MG63 (cell line): ENCODE measurements around the gene CXCL12. TPM values are rescaled to one million over a fixed set of nuclear protein-coding genes. Genes with fewer than 3 reads are reported as not detected.
A peak's percentile ranks its signal among the peaks of the same experiment; 100 is the strongest.

Experiments
- DNase-seq: peaks from one replicate; pipeline ENCODE4 v3.0.0-alpha.2; 2020
- H3K27me3 ChIP-seq: fragments of 250-450 bp; sonication (Bioruptor Pico); 2 replicates; pipeline ENCODE4 v1.5.1; 2020; ENCODE audit warnings: mild to moderate bottlenecking, moderate library complexity
- H3K36me3 ChIP-seq: fragments of 250-450 bp; sonication (Bioruptor Pico); 2 replicates; pipeline ENCODE4 v1.5.1; 2020; ENCODE audit warnings: mild to moderate bottlenecking, moderate library complexity
- H3K4me3 ChIP-seq: fragments of 250-450 bp; sonication (Bioruptor Pico); 2 replicates; pipeline ENCODE4 v1.5.1; 2020; ENCODE audit warnings: mild to moderate bottlenecking, moderate library complexity
- H3K9me3 ChIP-seq: fragments of 250-450 bp; sonication (Bioruptor Pico); 2 replicates; pipeline ENCODE4 v1.5.1; 2020; ENCODE audit warnings: mild to moderate bottlenecking, moderate library complexity
- total RNA-seq: library from RNA; depleted of rRNA; stranded (reverse); fragments of >200 nt; shearing (Covaris generic); gene quantifications from 2 replicates; pipeline ENCODE4 v1.2.3, GENCODE V29; 2014; ENCODE audit warnings: low replicate concordance

Gene CXCL12
- total RNA-seq, 1 experiment from 2014 or later = 16.5 TPM

DNA sequence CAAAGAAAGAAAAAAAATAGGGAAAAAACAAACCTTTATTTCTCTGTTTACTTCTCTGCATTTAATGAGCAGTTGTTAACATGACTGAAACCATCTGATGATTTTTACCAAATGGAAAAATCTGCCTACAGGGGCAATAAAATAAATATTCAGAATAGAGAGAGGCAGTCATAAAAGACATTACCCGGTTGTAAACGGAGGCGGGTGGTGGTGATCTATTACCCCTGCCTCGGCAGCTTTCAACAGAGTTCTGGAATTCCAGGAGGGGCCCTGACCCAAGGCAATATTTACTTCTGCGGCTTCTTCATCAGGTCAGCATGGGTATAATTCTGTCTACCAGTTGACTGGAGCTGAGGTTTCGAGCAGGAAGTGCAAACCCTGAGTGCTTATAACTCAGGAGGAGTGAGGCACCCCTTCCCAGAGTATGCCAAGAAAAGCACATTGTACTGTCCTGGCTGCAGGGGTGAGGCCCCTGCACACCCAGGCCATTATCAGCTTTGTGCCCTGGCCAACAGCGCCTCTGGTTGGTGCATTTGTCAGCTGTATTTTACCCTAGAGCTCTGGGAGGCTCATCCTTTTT is 8.2 kb upstream of the CXCL12 start:
- Histone ChIP-seq H3K4me3 (no peak overlapping the region), H3K36me3 (no peaks in the 10 kb centered on the region), H3K9me3 (no peaks in the 10 kb centered on the region), H3K27me3 (no peaks in the 10 kb centered on the region)
- no peak for DNase-seq

- no peak overlapping the region for H3K4me3 ChIP-seq
- H3K9me3 ChIP-seq = no peaks in the 10 kb centered on the region
- H3K36me3 ChIP-seq = no peaks in the 10 kb centered on the region
- no peaks in the 10 kb centered on the region for H3K27me3 ChIP-seq
- DNase-seq = no peak
Measured at GRCh38 chr10:44392420-44392819, 7.5 kb upstream of the CXCL12 start.

DNA sequence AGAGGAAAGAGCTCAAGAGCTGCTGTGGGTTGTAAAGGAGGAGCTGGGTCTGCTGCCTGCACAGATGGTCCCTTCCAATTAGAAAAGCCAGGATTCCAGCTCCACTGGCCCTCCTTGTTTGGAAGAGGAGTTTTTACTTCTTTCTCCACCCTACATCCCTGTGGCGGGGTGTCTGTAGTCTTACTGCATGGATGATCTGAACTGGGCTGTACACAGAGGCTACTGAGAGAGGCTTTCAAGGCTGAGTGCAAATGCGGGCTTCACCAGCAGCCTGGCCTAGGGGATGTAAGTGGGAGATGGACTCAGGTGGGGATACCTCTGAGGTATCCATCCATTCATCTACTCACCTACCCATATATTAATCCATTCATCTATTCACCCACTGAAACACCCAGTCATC is 7.1 kb upstream of the CXCL12 start:
- DNase-seq = no peak
- no peaks in the 10 kb centered on the region for H3K27me3 ChIP-seq
- H3K9me3 ChIP-seq = no peaks in the 10 kb centered on the region
- no peak overlapping the region for H3K4me3 ChIP-seq
- no peaks in the 10 kb centered on the region for H3K36me3 ChIP-seq

- peak; percentile 66 for DNase-seq
Measured at GRCh38 chr10:44390585-44391072, 5.7 kb upstream of the CXCL12 start.

GRCh38 chr10:44389556-44389955 is 4.7 kb upstream of the CXCL12 start:
- H3K27me3 ChIP-seq = no peaks in the 10 kb centered on the region
- no peaks in the 10 kb centered on the region for H3K36me3 ChIP-seq
- H3K4me3 ChIP-seq = no peak overlapping the region
- no peak for DNase-seq
- no peaks in the 10 kb centered on the region for H3K9me3 ChIP-seq

More at GRCh38 chr10:44390585-44391072, 5.7 kb upstream of the CXCL12 start:
- Histone ChIP-seq H3K9me3 (no peaks in the 10 kb centered on the region), H3K36me3 (no peaks in the 10 kb centered on the region), H3K4me3 (no peak overlapping the region), H3K27me3 (no peaks in the 10 kb centered on the region)

DNA sequence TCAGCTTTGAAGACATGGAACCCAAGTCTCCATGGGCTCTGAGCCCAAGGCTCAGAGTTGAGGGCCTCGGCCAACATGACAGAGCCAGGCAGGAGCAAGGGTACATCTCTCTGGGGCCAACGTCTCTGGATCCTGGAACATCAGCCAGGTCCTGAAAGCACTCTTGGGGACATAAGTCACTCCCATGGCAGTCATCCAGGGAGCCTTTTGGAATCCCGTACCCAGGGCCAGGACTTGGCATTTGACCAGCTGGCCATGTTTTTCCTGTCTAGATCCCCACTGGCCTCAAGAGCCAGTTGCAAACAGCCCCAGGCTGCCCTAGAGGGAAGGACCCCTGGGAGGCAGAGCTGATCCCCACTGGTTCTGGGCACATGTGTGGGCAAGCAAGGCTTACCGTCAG is 4.3 kb upstream of the CXCL12 start:
- Histone ChIP-seq H3K4me3 (no peak overlapping the region), H3K9me3 (no peaks in the 10 kb centered on the region), H3K27me3 (no peaks in the 10 kb centered on the region), H3K36me3 (no peaks in the 10 kb centered on the region)
- no peak for DNase-seq

DNA sequence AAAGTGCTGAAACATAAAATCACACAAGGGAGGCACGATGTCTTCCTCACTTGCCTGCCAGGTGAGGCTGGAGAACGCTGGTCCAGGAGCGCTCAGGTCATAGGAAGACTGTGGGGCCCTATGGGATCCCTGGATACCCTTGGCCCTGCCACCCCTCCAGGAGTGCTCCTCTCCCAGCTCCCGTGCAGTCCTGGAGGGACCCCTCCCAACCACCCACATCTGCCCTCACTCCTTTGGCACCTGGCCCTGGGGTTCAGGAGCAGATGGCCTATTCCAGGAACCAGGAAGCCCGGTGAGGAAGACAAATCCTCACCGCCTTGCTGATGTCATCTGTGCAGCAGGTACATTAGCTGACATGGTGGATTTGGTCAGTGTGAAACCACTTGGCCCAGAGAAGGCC is 3.7 kb upstream of the CXCL12 start:
- Histone ChIP-seq H3K9me3 (no peaks in the 10 kb centered on the region), H3K36me3 (no peaks in the 10 kb centered on the region; the same call in 1 of the 2 replicates), H3K4me3 (no peak overlapping the region), H3K27me3 (no peaks in the 10 kb centered on the region)
- DNase-seq = no peak

DNA sequence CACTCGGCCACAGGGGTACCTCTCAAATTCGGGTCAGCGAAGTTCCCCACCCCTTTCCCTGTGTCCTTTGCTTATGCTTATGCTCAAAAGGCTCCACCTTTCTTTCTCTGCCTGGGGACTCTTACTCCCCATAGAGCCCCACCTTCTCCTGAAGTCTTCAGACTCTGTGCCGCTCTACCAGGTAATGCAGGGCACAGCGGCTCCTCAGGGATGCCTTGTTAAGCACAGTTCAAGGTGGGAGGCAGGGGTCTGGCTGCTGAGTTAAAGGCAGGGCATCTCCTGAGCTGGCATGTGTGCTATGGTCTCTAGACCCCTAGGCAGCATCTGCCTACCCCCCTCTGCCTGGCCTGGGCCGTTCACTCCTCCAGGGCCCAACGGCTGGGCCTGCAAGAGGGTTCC is 3.0 kb upstream of the CXCL12 start:
- DNase-seq = no peak
- Histone ChIP-seq H3K4me3 (no peak overlapping the region), H3K36me3 (peaks cover 5% of the 10 kb centered on the region; the same call in 1 of the 2 replicates)

DNA sequence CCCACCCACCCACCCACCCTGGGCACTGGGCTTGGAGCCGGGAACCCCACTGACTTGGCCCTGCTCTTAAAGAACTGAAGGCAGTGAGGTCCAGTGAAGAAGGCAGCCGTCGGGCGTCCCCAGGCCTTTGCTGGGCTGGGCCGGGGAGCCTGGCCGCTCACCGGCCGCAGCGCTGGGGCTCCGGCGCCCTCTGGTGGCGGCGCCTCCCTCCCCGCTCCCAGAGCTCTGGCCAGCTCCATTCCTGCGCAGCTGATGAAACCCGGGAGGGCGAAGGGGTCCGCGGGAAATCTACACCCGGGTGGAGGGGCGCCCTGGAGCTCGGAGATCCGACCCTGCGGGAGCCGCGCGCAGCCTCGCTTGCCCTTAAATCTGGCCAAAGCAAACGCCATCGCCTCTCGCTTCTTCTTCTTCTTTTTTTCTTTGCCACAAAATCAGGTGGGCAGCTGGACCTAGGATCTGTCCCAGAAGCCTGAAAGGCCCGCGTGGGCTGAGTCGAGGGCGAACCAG is 1.7 kb upstream of the CXCL12 start:
- H3K4me3 ChIP-seq = no peak overlapping the region
- DNase-seq = peak; percentile 64

More for the DNA sequence above, 3.0 kb upstream of the CXCL12 start:
- no peaks in the 10 kb centered on the region for H3K27me3 ChIP-seq
- no peaks in the 10 kb centered on the region for H3K9me3 ChIP-seq

DNA sequence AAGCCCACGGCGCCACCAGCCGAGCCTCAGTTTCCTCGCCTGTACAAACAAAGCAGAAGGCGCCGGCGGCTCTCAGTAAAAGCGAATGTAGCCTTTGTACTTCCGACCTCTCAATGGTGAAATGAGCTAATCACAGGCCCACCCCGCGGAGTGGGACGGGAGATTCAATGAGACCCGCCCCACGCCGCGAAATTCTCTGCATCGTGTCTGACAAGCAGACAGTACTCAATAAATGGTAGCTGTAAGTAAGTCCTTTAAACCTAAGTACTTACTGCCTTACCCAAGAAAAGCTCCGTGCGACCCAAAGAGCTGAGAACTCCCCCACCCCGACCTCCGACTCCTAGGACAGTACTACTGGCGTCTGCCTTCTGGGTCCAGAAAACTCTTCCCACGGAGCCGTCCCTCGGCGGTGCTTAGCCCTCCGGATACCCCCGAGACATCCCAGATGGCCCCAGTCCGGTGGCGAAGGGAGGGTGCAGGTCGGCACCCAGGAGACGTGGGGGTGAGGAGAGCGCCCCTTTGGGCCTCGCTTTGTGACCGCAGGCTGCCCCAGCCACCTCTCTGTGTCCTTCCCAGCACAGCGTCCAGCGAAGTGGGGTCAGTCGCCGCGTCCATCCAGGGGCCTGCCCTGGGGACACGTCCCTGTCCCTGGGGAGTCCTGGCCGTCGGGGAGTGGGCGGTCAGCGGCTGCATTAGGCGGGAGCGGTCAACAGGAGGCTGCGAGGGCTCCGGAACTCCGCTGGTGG is 972 bp upstream of the CXCL12 start:
- Histone ChIP-seq H3K9me3 (no peaks in the 10 kb centered on the region), H3K27me3 (no peaks in the 10 kb centered on the region), H3K36me3 (peaks cover 14% of the 10 kb centered on the region; the same call in 1 of the 2 replicates), H3K4me3 (no peak overlapping the region; the same call in 1 of the 2 replicates)
- DNase-seq = no peak

More for the DNA sequence above, 1.7 kb upstream of the CXCL12 start:
- Histone ChIP-seq H3K9me3 (no peaks in the 10 kb centered on the region), H3K36me3 (peaks cover 13% of the 10 kb centered on the region; the same call in 1 of the 2 replicates), H3K27me3 (no peaks in the 10 kb centered on the region)

DNA sequence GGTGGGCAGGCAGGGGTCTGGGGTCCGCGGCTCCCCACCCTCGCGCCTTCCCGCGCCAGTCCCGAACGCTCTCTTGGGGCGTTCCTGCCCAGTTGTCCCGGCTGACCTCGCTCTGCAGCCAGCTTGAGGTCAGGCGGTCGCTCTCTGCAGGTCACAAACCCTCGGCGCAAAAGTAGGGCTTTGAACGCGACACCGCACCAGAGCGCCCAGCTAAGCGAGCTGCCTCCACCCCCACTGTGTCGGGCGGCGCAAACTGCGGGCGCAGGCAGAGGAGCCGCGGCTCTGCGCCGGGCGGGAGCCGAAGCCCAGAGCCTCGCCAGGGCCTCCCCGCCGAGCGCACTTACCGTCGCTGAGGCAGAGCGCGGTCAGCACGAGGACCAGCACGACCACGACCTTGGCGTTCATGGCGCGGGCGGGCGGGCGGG is 284 bp downstream of the CXCL12 start:
- peak; percentile 57 for DNase-seq
- Histone ChIP-seq H3K4me3 (peak overlapping the region; percentile 79), H3K9me3 (no peaks in the 10 kb centered on the region), H3K27me3 (no peaks in the 10 kb centered on the region), H3K36me3 (peaks cover 26% of the 10 kb centered on the region)

- DNase-seq = peak; percentile 63
- peak overlapping the region; percentile 79 for H3K4me3 ChIP-seq
- no peaks in the 10 kb centered on the region for H3K9me3 ChIP-seq
- peaks cover 33% of the 10 kb centered on the region for H3K36me3 ChIP-seq
- no peaks in the 10 kb centered on the region for H3K27me3 ChIP-seq
Measured at GRCh38 chr10:44383749-44384600, 922 bp downstream of the CXCL12 start.

DNA sequence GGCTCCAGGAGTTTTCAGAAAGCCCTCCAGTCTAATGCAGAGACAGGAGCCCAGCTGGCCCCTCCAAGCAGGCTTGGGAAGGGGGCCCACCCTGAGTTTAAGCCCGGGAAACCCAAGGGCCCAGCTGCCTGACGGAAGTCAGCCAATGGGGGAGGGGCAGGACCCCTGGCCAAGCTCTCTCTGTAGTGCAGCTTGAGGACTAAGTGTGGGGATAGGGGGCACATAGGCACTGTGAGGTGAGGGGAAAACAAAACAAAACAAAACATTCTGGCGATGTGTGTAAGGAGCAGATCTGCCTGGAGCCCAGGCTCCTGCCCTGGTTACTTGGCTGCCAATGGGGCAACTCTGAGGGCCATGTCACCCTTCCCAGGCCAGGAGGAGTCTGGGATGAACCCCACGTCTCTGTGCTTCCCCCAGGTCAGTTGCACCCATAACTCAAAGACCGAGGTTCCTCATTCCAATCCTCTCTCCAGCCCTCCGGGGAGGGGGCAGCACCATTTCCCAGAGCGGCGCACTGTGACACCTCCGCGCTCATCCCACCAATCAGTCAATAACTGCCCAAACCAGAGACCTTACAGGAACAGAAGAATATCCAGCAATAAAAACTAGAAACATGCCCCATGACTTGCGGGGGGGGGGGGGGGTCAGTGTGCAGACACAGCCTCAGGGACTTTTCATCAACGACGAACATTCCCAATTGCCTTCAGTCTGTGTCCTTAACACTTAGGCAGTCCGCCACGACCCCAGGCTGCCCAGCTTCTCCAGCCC is 1.7 kb downstream of the CXCL12 start:
- no peaks in the 10 kb centered on the region for H3K27me3 ChIP-seq
- H3K36me3 ChIP-seq = peaks cover 41% of the 10 kb centered on the region
- no peaks in the 10 kb centered on the region for H3K9me3 ChIP-seq
- DNase-seq = no peak
- H3K4me3 ChIP-seq = peak overlapping the region; percentile 79

DNA sequence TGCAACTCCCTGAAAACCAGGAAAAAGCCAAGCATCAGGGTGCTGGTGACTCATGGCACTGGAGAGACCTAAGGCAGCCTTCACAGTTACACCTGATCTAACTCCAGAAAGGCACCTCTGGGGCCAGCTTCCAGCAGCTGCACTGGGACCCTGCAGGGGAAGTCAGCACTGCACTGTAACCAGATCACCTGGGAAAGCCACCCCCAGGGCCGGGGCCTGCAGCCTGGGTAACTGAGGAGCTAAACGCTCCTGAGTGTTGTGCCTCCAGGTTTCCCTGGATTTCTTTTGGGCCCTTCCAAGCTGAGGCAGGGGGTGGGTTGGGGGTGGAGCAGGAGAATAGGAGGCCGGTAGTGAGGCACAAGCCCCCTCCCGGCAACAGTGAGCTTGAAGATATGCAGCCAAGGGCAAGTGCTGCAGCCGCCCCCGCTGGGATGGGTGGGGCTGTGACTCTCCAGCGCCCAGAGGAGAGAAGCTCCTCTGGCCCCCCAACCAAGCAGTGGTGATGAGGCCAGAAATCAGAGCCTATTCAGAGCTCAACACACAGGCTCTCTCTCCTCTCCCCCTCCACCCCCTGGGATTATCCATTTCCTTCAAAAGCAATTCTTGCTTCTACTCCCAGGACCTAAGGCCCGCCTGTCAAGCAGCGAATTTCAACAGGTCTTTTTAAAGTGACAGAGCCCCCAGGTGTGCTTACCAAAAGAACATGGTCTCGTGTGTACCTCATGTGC is 2.6 kb downstream of the CXCL12 start:
- H3K4me3 ChIP-seq = peak overlapping the region; percentile 79
- no peaks in the 10 kb centered on the region for H3K27me3 ChIP-seq
- DNase-seq = no peak
- H3K9me3 ChIP-seq = no peaks in the 10 kb centered on the region
- peaks cover 50% of the 10 kb centered on the region for H3K36me3 ChIP-seq

GRCh38 chr10:44380829-44381600 is 3.9 kb downstream of the CXCL12 start:
- H3K4me3 ChIP-seq = no peak overlapping the region
- no peaks in the 10 kb centered on the region for H3K27me3 ChIP-seq
- no peak for DNase-seq
- H3K36me3 ChIP-seq = peaks cover 60% of the 10 kb centered on the region
- H3K9me3 ChIP-seq = no peaks in the 10 kb centered on the region
